HG03103 (cell line): ENCODE measurements around the gene CMTM3.
"Not testable (repeated sequence)": the region's sequence is repeated elsewhere in the genome, so short reads cannot be mapped to it uniquely, and the experiment has no call there.

ENCODE experiments used
- ATAC-seq: cut with Tn5 transposase; IDR thresholded peaks from one replicate; pipeline ENCODE4 v1.9.1; 2021; ENCODE audit warnings: low read depth; ENCODE audit not compliant: unreplicated experiment

CMTM3 gene, protein sequence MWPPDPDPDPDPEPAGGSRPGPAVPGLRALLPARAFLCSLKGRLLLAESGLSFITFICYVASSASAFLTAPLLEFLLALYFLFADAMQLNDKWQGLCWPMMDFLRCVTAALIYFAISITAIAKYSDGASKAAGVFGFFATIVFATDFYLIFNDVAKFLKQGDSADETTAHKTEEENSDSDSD

DNA sequence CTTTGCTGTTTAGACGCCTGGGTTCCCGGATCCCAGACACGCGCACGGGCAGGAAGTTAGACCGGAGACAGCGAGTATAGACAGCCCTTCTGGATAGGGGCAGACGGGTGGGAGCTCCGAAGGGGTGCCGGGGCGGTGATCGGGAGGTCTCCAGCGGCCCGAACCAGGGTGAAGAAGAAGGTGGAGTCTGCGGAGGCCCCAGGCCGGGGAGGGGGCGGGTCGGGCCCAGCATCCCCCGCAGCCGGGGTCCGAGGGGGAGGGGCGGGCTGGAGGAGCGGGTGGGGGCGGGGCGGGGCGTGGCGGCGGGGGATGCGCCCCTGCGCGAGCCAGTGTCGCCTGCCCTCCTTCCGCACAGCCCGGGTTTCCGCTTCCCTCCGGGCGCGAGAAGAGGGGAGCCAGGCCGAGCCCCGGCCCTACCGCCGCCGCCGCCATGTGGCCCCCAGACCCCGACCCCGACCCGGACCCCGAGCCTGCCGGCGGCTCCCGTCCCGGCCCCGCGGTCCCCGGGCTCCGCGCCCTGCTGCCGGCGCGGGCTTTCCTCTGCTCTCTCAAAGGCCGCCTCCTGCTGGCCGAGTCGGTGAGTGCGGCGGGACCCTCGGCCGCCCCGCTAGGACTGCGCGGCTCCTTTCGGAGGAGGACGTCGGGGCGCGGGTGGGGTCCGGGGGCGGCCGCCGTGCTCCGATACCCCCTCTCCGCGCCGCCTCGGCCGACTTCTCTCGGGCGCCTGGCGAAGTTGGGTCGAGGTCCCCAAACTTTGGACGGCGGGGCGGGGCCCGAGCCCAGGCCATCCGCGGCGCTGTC, at the start of gene CMTM3:
TSS of gene CMTM3 (plus strand) at position 329 of the 801 bp plus-strand sequence. CDS start at position 431, 102 bp downstream.
- peak; percentile 41 for ATAC-seq

DNA sequence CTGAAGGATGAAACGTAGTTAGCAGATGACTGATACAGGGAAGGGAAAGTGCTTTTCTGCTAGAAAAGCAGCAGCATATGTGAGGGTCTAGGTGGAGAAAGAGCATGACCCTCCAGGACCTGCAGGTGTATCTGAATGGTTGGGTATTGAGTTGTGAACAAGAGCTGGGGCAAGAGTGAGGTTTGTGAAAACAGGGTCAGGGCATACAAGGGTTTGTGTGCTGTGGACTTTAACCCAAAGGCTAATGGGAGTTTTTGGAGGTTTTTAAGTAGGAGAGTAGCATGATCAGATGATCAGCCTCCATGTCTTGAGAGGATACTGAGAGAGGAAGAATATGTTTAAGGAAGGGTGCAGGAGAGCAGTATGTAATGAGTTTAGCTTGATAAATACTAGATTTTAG, 44.4 kb upstream of the CMTM3 start:
- ATAC-seq: no peak

DNA sequence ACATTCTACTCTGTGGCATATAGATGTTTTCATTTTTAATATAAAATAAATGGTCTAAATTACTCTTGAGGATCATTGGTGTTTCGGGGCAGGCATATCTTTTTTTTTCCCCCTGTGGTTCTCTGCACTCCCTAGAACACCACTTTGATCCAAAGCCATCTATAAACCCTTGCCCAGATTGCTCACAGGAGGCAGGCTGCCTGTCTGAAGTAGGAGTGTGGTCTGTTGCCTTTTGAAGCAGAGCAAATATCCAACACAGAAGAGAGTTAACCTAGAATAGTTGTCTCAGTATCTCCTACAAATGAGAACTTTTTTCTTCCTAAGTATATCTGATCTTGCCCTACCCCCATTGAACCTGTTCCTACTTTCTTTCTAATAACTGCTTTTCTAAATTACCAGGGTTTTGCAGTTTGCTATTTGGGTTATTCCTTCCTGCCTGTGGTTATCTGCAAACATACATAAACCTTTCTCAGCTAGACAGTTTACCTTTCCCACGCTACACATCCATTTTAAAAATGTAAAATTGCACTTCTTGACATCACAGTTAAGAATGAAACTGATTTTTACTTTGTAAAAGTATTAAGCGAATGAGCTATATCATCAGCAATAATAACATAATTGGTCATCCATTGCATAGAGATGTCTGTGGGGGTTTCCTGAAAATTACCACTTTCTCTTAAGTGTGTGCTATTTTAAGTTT, 43.0 kb upstream of the CMTM3 start:
- ATAC-seq: no peak

DNA sequence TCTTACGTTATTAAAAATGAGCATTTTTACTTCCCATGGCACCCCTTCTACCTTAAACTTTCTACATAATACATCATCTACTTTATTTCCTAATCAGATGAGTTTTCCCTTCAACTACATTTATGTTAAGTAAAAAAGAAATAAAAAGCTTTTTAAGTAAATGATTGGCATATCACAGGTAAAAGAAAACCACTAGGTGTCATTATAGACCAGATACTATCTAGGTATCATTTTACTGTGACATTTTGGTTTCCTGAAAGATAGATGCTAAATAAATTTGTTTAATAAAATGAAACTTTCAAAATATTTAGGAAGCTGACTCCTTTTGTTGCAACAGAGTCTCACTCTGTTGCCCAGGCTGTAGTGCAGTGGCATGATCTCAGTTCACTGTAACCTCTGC, 42.1 kb upstream of the CMTM3 start:
- ATAC-seq: no peak

DNA sequence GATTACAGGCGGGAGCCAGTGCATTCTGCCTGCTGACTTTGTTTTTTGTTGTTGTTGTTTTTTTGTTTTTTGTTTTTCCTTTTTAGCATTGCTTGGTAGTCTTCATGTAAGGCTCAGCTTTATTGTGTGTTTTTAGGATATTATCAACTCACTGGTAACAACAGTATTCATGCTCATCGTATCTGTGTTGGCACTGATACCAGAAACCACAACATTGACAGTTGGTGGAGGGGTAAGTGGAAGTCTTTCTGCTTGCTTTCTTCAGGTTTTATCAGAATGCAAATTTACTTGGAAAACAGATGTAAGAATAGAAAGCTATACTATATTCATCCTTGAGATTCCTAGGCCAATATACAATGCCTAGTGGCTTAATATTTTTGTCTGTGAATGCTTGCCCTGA, 41.5 kb upstream of the CMTM3 start:
- ATAC-seq: no peak

DNA sequence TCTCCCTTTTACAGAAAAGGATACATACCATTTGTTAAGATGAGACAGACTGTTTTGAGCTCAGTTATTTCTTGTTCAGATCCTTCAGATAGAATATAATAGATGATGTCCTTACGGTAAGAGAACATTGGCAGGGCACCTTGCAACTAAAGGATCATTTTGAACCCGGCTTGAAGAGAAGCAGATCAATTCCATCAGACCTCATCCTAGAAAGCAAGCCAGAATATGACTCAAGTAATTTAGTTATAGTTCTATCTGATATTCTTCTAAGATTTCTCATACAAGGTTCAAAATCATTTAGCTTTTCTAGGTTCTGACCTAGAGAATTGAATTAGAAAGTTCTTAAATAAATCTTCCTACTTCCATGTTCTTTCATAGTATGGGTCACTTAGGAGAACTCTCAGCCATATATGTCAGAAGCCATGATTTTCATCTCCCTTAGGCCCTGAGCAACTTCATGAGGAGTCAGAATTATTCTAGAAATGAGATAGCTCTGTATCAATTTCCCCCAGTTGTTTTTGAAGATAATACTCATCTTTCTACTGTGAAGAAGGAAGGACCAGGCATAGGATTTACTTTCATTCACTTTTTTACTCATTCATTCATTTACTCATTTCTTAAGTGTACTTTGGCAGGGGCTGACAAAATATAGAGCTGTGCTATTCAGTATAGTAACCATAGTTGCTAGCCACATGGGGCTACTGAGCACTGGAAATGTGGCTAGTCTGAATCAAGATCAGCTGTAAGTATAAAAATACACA, 40.8 kb upstream of the CMTM3 start:
- ATAC-seq: no peak

DNA sequence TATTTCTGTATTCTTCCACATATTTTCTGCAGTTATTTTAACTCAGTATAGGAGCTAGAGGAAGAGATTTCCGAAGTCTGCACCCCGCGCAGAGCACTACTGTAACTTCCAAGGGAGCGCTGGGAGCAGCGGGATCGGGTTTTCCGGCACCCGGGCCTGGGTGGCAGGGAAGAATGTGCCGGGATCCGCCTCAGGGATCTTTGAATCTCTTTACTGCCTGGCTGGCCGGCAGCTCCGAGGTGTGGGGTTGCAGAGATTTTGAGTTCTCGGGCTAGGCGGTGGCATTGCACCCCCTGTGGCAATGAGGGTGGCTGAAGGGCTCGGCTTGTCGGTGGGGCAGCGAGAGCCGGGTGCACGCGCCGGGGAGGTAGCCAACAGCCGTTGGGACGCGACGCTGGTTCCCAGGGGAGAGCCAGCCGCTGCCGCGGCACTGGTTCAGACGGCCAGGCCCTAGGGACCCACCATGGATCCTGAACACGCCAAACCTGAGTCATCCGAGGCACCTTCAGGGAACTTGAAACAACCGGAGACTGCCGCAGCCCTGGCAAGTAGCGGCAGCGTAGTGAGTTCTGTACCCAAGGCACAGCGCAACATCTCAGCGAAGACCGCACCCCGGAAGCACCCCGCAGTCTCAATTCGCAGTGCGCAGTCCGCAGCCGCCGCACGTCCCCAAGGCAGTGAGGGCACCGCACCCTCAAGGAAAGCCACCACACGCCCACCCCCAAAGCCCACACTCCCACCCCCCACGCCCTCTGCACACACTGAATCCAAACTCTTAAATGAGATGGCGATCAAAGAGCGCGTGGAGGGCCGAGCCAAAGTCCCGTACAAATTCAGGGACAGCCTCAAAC, 38.2 kb upstream of the CMTM3 start, which contains the start of gene CMTM1:
TSS of gene CMTM1 (plus strand) at position 389 of the 851 bp plus-strand sequence. CDS start at position 464, 75 bp downstream.
- no peak for ATAC-seq

DNA sequence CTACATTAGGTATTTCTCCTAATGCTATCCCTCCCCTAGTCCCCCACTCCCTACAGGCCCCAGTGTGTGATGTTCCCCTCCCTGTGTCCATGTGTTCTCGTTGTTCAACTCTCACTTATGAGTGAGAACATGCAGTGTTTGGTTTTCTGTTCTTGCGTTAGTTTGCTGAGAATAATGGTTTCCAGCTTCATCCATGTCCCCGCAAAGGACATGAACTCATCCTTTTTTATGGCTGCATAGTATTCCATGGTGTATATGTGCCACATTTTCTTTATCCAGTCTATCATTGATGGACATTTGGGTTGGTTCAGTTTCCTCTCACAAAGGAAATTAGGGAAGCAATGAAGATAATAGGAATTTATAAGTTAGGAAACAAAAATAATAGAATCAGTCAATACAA, 37.2 kb upstream of the CMTM3 start:
- not testable (repeated sequence) for ATAC-seq

DNA sequence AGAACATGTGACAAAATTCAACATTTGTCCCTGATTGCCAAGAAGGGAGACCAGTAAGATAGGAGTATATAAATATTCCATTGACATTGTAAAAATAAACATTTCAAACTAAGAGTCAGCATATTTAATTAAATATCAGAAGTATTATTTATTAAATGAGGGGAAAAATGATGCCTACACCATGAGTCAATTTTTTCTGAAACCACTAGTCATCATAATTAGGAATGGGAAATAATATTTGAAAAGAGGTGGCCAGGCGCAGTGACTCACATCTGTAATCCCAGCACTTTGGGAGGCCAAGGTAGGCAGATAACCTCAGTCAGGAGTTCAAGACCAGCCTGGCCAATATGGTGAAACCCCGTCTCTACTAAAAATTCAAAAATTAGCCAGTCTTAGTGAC, 36.1 kb upstream of the CMTM3 start:
- no peak for ATAC-seq

DNA sequence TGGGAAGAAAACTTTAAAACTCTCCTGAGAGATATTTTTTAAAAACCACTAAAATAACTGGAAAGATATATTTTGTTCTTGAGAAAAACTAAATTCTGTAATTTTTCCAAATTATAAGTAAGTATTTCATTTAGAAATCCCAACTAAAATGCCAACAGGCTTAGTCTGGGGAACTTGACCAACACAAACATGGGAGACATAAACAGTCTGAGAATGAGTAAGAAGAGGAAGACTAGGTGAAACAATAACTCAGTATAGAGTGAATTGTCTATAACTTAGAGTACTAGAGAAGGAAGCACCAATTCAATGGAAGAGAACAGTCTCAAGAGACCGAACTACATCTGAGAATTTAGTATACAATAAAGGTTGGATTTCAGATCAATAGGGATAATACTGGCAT, 35.4 kb upstream of the CMTM3 start:
- no peak for ATAC-seq

DNA sequence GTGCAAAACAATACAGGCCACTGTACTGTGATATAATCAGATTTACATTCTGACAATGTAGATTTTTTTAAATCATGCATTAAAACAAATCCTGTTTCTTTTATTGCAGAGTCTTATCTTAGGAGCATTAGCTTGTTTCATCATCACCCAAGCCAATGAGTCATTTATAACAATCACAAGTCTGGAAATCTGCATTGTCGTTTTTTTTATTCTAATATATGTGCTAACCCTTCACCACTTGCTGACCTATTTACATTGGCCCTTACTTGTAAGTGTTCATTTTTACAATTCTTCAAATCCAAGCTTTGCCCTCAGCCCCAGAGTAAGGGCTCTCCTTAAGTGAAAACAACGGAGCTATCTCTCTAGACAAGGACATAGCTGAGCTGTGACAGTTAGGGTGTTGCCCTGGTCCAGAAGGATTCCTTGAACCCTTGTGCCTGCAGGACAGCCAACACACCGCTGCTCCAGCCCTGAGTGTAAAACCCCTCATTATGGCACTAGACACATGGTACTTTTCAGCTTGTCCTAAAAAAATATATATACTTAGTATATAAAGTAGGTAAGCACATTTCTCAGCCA, 34.6 kb upstream of the CMTM3 start:
- no peak for ATAC-seq

DNA sequence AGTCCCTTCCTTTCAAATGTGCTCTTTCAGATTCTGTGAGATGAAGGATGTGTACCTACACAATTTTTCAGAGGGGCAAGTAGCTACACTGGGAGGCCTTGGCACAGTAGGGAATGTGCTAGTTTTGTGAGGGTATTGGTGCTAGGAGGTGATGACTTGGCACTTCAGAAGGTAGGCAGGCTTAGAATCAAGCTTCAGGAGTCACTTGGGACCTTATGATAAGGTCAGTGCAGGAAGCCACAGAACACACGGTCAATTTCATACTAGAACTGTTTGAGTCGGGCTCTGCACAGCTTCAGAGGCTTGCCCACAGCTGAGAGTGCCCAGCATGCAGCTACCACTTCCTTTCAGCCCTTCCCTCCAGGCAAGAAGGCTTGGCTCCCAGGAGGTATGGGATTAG, 32.1 kb upstream of the CMTM3 start:
- ATAC-seq: no peak

DNA sequence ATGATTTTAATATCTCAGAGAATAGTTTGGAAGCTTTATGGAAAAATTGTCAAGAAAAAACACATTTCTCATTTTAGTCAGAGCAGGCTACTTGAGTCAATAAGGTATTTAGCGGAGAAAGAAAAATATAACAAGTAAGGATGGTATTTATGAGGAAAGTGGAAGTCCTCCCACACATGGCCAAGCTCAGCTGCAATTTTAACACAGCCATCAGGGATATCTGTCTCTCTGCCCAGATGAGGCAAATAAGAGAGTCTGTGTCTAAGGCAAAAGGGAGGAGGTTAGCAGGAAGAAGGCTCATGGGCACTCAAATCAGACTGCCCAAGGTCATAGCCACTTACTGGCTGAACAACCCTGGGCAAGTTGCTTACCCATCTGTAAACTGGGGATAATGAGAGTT, 30.4 kb upstream of the CMTM3 start:
- no peak for ATAC-seq

DNA sequence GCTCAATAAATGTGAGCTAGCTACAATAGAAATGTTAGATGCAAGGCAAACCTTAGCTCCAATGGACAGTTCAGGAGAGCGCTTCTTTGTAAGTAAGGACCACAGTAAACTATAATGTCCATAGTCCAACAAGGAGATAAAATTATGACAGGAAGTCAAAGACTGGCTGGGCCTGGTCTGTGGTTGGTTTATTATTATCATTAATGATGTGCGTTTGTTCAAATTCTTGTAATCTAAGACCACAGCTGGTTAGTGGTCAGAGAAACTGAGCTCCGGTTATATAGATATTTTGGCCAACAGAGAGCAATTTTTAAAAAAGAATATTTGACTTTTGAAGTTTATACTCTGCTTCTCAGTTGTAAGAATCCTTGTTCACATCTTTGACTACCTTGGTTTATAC, 30.0 kb upstream of the CMTM3 start:
- no peak for ATAC-seq

DNA sequence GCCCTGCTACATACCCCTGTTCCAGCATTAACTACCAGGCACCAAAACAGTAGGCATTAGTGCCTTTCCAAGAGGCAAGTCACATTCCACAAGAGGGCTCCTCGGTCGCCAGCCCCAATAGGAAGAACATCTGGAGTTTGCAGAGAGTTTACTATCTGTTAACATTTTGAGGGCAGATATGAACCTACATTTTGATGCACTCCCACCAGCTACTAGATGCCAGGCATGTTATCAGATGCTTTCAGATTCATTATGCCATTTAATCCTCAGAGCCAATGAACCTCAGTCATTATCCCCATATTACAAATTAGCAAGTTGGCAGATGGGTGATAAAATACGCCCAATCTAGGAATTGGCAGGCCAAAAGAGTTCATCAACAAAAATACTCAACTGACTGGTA, 29.4 kb upstream of the CMTM3 start:
- ATAC-seq: no peak

DNA sequence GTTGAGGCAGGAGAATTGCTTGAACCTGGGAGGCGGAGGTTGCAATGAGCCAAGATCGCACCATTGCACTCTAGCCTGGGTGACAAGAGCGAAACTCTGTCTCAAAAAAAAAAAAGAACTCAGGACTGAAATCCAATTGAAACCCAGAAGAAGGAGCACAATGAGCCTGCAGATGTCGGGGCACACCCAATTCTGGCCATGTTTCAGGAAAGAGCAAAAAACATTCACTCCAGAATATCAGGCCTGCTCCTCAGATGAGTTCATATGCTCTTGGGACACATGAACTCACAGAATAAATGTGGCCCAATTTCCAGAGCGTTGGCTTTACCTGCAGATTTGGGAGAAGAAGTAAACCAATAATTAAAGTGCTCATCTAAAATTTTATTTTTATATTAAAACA, 28.2 kb upstream of the CMTM3 start:
- no peak for ATAC-seq

DNA sequence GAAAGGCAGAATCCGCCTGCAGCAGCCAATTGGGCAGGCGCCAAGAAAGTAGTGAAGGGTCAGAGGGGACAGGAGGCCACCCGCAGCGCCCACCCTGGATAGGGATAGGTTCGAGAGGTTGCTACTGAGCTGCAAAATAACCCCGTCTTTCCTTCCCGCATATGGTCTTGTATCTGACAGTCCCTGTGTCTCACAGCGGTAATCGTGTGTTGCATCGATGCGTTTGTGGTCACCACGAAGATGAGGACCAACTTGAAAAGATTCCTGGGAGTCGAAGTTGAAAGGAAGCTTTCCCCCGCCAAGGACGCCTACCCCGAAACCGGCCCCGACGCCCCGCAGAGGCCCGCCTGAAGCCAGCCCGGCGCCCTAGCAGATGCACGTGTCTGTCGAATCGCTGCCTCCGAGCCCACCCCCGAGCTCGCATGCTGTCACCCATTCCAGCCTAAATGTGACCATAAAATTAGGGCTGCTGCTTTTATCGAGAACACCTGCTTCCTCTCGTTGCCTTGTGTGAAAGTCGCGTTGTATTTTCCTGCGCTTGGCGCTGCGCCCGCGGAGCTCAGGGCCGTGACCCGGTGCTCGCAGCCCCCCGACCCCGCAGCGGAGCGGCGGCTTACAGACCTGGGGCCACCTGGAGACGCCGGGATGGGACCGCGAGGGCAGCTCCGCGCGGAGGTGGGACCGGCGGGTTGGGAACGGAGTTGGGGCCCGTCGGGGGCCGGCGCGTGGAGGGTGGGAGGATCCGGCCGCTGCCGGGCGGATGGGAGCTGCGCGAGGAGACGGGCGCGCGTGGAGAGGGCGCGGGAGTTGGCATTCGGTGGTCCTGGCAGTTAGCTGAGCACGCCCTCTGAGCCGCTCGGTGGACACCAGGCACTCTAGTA, 25.6 kb upstream of the CMTM3 start, which contains the start of gene CMTM2:
TSS of gene CMTM2 (plus strand) at position 813 of the 881 bp plus-strand sequence. CDS start 145 bp downstream, outside the sequence.
- no peak for ATAC-seq

DNA sequence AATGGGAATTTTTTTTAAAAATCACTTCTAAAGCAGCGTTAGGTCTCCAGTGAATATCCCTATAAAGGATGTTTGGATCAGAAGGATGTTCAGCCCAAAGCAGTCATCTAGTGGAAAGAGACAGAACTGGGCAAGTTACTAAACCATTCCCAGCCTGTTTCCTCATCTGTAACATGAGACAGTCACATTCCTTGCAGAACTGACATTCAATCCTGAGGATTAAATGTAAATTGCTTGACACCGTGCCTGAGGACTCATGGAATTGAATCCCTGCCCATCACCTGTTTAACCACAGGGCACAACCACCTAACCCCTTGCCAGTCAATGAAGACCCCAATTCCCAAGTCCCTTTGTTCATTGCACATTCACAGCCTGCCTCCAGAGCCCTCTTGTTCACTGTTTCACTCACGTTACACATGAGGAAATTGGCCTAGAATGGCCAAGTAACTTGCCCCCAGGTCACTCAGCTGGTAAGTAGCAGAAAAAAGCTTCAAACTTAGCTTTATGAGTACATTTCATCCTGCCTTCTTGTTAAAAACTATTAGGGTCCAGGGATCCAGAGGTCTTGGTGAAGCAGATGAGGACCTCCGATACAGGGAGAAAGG, 23.8 kb upstream of the CMTM3 start:
- ATAC-seq: no peak
